HG02588 (cell line): Measurements from ENCODE around the gene FAM110D.

Source experiments
- ATAC-seq: cut with Tn5 transposase; IDR thresholded peaks from one replicate; pipeline ENCODE4 v1.9.1; 2021; ENCODE audit warnings: mild to moderate bottlenecking, moderate library complexity; ENCODE audit not compliant: unreplicated experiment

FAM110D gene

DNA sequence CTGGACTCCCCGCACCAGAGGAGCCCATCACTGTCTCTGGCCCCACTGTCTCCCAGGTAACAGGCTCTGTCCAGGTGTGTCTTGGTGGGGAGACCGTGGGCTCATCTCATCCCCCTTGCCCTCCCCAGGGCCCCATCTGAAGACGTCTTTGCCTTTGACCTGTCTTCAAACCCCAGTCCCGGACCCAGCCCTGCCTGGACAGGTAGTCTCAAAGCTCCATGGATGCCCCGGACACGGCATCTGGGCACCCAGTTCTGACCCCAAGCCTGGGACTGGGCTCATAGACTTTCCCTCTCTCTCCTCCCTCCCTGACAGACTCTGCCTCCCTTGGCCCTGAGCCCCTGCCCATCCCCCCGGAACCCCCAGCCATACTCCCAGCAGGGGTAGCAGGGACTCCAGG lies 25.2 kb downstream of the FAM110D start:
- no peak for ATAC-seq

DNA sequence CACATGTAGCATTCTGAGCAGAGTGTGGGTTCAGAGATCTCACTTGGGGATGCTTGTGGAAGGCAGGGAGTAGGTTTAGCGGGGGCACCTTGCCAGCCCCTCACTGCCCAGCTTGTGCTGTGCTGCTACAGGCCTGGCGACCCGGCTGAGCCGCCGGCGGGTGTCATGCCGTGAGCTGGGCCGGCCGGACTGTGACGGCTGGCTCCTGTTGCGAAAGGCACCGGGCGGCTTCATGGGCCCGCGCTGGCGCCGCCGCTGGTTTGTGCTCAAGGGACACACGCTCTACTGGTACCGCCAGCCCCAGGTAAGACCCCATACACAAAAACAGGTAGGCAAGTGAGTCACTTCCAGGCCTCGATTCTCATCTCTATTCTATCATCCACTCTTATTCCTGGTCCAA lies 26.0 kb downstream of the FAM110D start:
- no peak for ATAC-seq

DNA sequence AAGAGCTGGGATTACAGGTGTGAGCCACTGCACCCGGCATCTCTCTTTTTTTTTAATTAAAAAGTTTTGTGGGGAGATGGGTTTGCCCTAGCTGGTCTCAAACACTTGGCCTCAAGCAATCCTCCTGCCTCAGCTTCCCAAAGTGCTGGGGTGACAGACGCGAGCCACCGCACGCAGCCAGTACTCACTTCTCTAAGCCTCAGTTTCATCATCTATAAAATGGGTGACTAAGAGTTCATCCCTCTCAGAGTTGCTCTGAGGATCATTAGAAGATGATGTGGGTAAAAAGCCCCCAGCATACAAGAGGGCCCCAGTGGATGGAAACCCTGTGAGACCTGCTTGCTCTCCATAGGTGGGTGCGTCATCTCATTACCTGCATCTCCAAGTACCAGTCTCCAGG lies 29.0 kb downstream of the FAM110D start:
- no peak for ATAC-seq

GRCh38 chr1:26188477-26188876 lies 29.6 kb downstream of the FAM110D start:
- ATAC-seq, result no peak

GRCh38 chr1:26189331-26189730 lies 30.5 kb downstream of the FAM110D start:
- ATAC-seq, result no peak

DNA sequence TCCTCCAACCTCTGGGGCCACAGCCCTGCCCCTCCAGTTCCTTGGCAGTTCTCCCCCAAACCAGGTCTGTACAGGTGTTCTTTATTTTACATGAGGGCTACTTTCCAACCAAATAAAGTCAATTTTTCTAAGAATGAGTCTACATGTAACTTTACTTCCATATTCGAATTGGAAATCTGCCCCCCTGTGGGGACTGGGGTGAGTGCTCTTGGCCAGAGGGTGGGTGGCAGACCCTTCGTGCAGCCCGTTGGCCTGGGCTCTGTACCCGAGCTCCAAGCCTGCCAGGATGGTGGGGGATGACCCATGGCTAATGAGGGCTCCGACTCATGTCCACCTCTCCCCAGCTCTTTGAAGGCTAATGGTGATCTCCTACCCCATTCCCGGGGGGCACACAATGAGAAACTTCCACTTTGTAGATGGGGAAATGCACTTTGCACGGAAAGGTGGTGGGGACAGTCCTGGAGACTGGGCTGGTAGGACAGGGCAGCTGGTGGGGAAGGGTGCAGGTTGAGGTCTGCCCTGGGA lies 30.9 kb downstream of the FAM110D start:
- ATAC-seq, result no peak

- ATAC-seq, result no peak
Measured at GRCh38 chr1:26190373-26190987, 31.6 kb downstream of the FAM110D start, which contains the start of gene CATSPER4. CATSPER4 (plus strand) TSS chr1:26190602; CDS start chr1:26190628, 26 bp downstream.

GRCh38 chr1:26191739-26192138 lies 32.9 kb downstream of the FAM110D start:
- no peak for ATAC-seq

GRCh38 chr1:26195805-26196204 lies 36.9 kb downstream of the FAM110D start:
- no peak for ATAC-seq

DNA sequence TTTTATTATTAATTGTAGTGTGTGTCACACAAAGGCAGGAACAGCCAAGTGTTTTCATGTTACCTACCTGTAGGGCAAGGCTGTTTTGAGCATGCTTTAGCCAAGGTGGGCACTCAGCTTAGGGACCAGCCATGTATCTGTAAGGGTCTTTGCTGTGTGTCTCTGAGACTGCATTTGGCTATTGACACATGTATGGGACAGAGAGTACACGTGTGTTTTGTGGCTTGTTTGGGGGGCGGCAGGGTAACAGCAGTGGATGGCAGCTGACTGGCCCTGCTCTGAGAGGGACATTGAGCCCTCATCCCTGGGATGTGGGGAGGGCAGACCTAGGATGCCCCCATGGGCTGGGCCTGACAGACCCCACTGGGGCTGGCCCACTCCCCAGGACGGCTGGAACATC lies 38.4 kb downstream of the FAM110D start:
- no peak for ATAC-seq

- ATAC-seq, result no peak
Measured at GRCh38 chr1:26197813-26198212, 38.9 kb downstream of the FAM110D start.

DNA sequence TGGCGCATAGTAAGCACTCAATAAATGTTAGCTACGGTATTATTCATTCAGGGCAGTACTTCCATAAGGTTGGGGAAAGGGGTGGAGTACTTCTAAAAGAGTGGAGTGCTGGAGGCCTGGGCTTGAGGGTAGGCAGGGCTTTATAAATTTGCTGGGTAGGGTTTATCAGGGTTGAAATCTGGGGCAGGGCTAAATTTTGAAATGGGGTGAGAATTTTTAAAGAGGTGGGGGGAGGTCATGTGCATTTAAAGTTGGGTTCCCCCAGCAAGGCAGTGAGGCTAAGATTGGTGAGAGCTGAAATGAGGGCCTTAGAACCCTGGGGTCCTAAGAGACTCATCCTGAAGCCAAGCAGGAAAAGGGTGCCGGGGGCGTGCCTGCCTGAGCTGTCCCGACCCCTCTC lies 41.5 kb downstream of the FAM110D start:
- no peak for ATAC-seq

DNA sequence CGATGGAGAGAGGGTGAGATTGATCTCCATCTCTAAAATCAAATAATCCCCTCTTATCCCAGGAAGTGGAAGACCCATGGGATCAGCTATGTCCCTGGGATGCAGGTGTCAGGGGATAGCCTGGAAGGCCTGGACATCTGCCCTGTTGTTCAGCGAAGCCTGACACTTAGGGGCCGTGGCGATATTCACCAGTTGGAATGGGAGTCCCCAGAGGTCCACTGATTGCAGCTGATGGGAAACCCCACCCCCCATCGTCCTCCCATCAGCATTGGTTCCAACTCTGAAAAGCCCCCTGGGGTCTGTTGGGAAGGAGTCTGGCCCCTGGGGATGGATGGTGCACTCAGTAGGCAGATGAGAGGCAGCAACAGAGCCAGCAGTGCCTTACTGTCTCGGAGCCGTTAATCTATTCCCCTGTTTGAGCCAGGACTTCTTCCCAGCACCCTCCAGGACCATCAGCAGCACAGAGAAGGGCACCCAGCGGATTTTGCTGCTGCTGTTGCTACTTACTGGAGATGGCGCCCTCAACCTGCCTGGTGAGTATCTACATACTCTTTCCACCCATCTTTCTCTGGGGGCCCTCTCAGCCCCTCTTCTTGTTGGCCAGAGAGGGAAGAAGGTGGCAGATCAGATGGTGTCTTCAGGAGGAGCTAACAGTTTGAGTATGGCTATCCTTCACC lies 44.9 kb downstream of the FAM110D start:
- no peak for ATAC-seq

- no peak for ATAC-seq
Measured at GRCh38 chr1:26210147-26210870, 51.4 kb downstream of the FAM110D start.

DNA sequence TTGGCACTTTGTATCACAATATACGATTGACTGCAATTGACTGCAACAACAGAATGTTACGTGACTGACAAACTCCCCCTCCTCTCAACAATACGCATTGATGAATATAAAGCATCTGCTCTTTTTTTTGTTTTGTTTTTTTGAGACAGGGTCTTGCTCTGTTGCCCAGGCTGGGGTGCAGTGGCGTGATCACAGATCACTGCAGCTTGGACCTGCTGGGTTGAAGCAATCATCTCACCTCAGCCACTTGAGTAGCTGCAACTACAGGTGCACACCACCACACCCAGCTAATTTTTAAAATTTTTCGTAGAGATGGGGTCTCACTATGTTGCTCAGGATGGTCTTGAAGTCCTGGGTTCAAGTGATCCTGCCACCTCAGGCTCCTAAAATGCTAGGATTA lies 53.8 kb downstream of the FAM110D start:
- ATAC-seq, result no peak

GRCh38 chr1:26213335-26213905 lies 54.5 kb downstream of the FAM110D start:
- ATAC-seq, result no peak
